ENCODE results near the gene OSTM1. TPM values are rescaled to one million over a fixed set of nuclear protein-coding genes. Genes with fewer than 3 reads are reported as not detected.

OSTM1 gene
- total and polyA plus RNA-seq, 2 experiments from 2014 or later, result 17.4 to 28.1 TPM

- no peak for TF ChIP-seq CTCF (conservative IDR thresholded peaks at IDR 0.05; ENCODE audit: low read depth in 2 of 2)
- TF ChIP-seq CREB1 (CRISPR knock-in tag; IDR thresholded peaks at IDR 0.05; ENCODE audit: low read depth), result no peak
- no peak for TF ChIP-seq POLR2AphosphoS5 (IDR thresholded peaks at IDR 0.05; ENCODE audit: low read depth)
- TF ChIP-seq JUNB (IDR thresholded peaks at IDR 0.05; ENCODE audit: unreplicated experiment), result no peak
- no peak for TF ChIP-seq STAT1 (IDR thresholded peaks at IDR 0.05; ENCODE audit: unreplicated experiment)
Observed at GRCh38 chr6:108093781-108094300, 19.3 kb upstream of the OSTM1 start (continued).

GRCh38 chr6:108091288-108091687 is 16.7 kb upstream of the OSTM1 start:
- TF ChIP-seq EZH2phosphoT487 (IDR thresholded peaks at IDR 0.05; ENCODE audit: unreplicated experiment), result no peak
- TF ChIP-seq CTCF (conservative IDR thresholded peaks at IDR 0.05; ENCODE audit: low read depth in 2 of 2), result no peak
- no peak for TF ChIP-seq ETS1 (IDR thresholded peaks at IDR 0.05)
- no peak for TF ChIP-seq POLR2AphosphoS5 (IDR thresholded peaks at IDR 0.05; ENCODE audit: low read depth)
- TF ChIP-seq STAT1 (IDR thresholded peaks at IDR 0.05; ENCODE audit: unreplicated experiment), result no peak
- TF ChIP-seq EZH2 (IDR thresholded peaks at IDR 0.05; ENCODE audit: low read depth, unreplicated experiment), result no peak
- no peaks in the 10 kb centered on the region for H3K79me2 ChIP-seq (replicated peaks; ENCODE audit: insufficient read depth)
- Mint-ChIP-seq H3K4me3 (no peak overlapping the region), H3K36me3 (ENCODE audit: low read depth) (no peaks in the 10 kb centered on the region), H3K4me1 (peaks cover 6% of the 10 kb centered on the region), H3K27ac (no peak overlapping the region), H3K27me3 (ENCODE audit: insufficient read depth, low read depth, poor library complexity) (peaks cover 7% of the 10 kb centered on the region), H3K9me3 (no peaks in the 10 kb centered on the region)
- peaks cover 10% of the 10 kb centered on the region; the same call in 1 of the 2 replicates for H3K4me1 ChIP-seq (ENCODE audit: insufficient read depth)
- no peak overlapping the region for H3K4me2 ChIP-seq
- no peaks in the 10 kb centered on the region for H3K27me3 ChIP-seq (ENCODE audit: insufficient read depth)
- no peak overlapping the region for H3K27ac ChIP-seq (ENCODE audit: low read depth)
- ATAC-seq, result no peak
- H3K9me2 ChIP-seq (ENCODE audit: insufficient read depth), result no peaks in the 10 kb centered on the region
- no peaks in the 10 kb centered on the region for H4K20me1 ChIP-seq (replicated peaks; ENCODE audit: insufficient read depth)
- H3K4me3 ChIP-seq, result no peak overlapping the region
- no peaks in the 10 kb centered on the region for H3F3A ChIP-seq (replicated peaks; ENCODE audit: low read depth)
- H2AFZ ChIP-seq, result peak overlapping the region; percentile 25; the same call in 1 of the 2 replicates
- no peak for DNase-seq (ENCODE audit: low spot score)
- H3K36me3 ChIP-seq (ENCODE audit: insufficient read depth), result no peaks in the 10 kb centered on the region

Measured in GM23338 (cell line).